Panc1 (cell line): ENCODE measurements around the gene RRAS2. TPM values are rescaled to one million over a fixed set of nuclear protein-coding genes. Genes with fewer than 3 reads are reported as not detected.

Experiments used
- ATAC-seq: fragments of 200-7000 bp; cut with Tn5 transposase; 2 replicates; pipeline ENCODE4 v1.9.1; 2020; ENCODE audit warnings: mild to moderate bottlenecking, moderate library complexity
- BruUV-seq: library from RNA; stranded (reverse); fragments of 400-500 nt; replicated peaks from 2 replicates; lab custom pipeline; 2021; lab: Mats Ljungman, UMichigan
- CTCF ChIA-PET: fragments of 300-600 bp; sonication (Branson Sonifier 250); formaldehyde crosslinking; loops from one replicate; lab custom pipeline; 2022; ENCODE audit warnings: antibody characterized with exemption; lab: Charles Lee
- POLR2A ChIA-PET: fragments of 300-600 bp; sonication (Branson Sonifier 250); formaldehyde crosslinking; loops from one replicate; lab custom pipeline; 2022; ENCODE audit warnings: antibody characterized with exemption; lab: Charles Lee
- DNase-seq: peaks from one replicate; pipeline ENCODE4 v3.0.0-alpha.2; 2010; ENCODE audit warnings: low read depth, low spot score
- H3K27ac ChIP-seq: 2 replicates; pipeline ENCODE4 v1.5.1; 2011; ENCODE audit warnings: mild to moderate bottlenecking, low read length, inconsistent platforms
- H3K27me3 ChIP-seq: fragments of 200-500 bp; sonication (Bioruptor generic); 2 replicates; pipeline ENCODE4 v1.6.0; 2014; ENCODE audit warnings: low read length, inconsistent platforms; ENCODE audit not compliant: control insufficient read depth, insufficient read depth
- H3K36me3 ChIP-seq: fragments of 200-500 bp; sonication (Bioruptor generic); 2 replicates; pipeline ENCODE4 v1.5.1; 2014; ENCODE audit warnings: inconsistent platforms, mild to moderate bottlenecking, low read length, moderate library complexity; ENCODE audit not compliant: control insufficient read depth, insufficient read depth
- H3K4me1 ChIP-seq: 2 replicates; pipeline ENCODE4 v1.5.1; 2011; ENCODE audit warnings: inconsistent platforms, mild to moderate bottlenecking, low read length, moderate library complexity; ENCODE audit not compliant: control insufficient read depth, insufficient read depth
- H3K4me3 ChIP-seq, 2 experiments: 2 replicates each; pipeline ENCODE4 v1.5.1; 2011 to 2012; ENCODE audit warnings: low read depth in 2 of 2, low read length in 2 of 2, mild to moderate bottlenecking in 2 of 2, inconsistent platforms in 1 of 2, moderate library complexity in 1 of 2
- H3K9me3 ChIP-seq: fragments of 200-500 bp; sonication (Bioruptor generic); 2 replicates; pipeline ENCODE4 v1.5.1; 2014; ENCODE audit warnings: low read depth, mild to moderate bottlenecking, inconsistent platforms, low read length, moderate library complexity; ENCODE audit not compliant: control insufficient read depth, insufficient read depth
- POLR2AphosphoS5 ChIP-seq: IDR thresholded peaks from 2 replicates; pipeline ENCODE4 v1.6.1; 2012; ENCODE audit warnings: mild to moderate bottlenecking, low read depth, low read length, moderate library complexity
- SIN3A ChIP-seq: IDR thresholded peaks from 2 replicates; pipeline ENCODE4 v1.6.1; 2012; ENCODE audit warnings: low read depth, mild to moderate bottlenecking, low read length, moderate library complexity, borderline replicate concordance; ENCODE audit not compliant: insufficient read depth
- TCF7L2 ChIP-seq: IDR thresholded peaks from 2 replicates; pipeline ENCODE4 v1.6.1; 2011; ENCODE audit warnings: mild to moderate bottlenecking, low read depth, low read length, inconsistent platforms
- in situ Hi-C: cut with HindIII; loops from 2 replicates; pipeline ENCODE4 v1.10.0; 2016; ENCODE audit warnings: low sequenced_read_pairs, low pct_unique_long_range_greater_than_20kb
- intact Hi-C: fragments of 100-400 bp; cut with micrococcal nuclease; formaldehyde crosslinking; loops from one replicate; pipeline ENCODE4 v1.10.0; 2022; ENCODE audit not compliant: unreplicated experiment
- total RNA-seq: library from RNA; stranded (reverse); gene quantifications from one replicate; pipeline ENCODE4 v1.2.1, GENCODE V29; 2021; ENCODE audit not compliant: unreplicated experiment
- TF ChIP-seq, protein P1 (sequence below): fragments of 450-650 bp; IDR thresholded peaks from 2 replicates; pipeline ENCODE4 v1.5.1; 2017; ENCODE audit warnings: mild to moderate bottlenecking
- TF ChIP-seq, protein P2 (sequence below), 2 experiments: IDR thresholded peaks; 2 replicates each; pipeline ENCODE4 v1.6.1; 2011 to 2012; ENCODE audit warnings: low read depth in 2 of 2, control low read depth in 1 of 2, low read length in 1 of 2, mild to moderate bottlenecking in 1 of 2, moderate library complexity in 1 of 2; ENCODE audit not compliant: insufficient read depth in 1 of 2

Gene RRAS2
- total RNA-seq, 1 experiment from 2014 or later: 58.4 TPM

DNA sequence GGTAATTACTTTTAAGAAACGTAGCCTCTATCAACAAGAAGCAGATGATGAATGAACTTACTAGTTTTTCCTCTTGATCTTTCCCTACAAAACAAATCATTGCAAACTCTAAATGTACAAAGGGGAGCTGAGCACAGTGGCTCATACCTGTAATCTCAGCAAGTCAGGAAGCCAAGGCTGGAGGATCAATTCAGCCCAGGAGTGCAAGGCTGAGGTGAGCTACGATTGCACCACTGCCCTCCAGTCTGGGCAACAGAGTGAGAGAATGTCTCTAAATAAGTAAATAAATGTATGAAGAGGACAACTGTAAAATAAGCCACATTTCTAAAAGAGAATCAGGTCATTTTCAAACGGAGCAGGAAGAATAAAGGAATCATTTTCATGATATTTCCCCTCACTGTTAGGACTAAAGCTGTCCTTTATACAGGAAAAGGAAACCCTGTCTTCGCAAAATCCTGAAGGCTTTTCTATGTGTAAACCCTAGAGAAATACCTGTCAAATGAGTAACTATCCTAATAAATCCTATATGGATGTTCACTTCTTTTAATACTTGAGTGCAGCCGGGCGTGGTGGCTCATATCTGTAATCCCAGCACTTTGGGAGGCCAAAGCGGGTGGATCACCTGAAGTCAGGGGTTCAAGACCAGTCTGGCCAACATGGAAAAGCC is 41.2 kb downstream of the RRAS2 start:
- H3K4me3 ChIP-seq: no peak overlapping the region
- H3K9me3 ChIP-seq: no peaks in the 10 kb centered on the region
- H3K4me1 ChIP-seq: peaks cover 25% of the 10 kb centered on the region
- H3K36me3 ChIP-seq: no peaks in the 10 kb centered on the region
- DNase-seq (no peak), ATAC-seq (peak; percentile 68)
- in situ Hi-C loops (no loop called here), intact Hi-C loops (no loop called here)
- POLR2A ChIA-PET: no interaction called here
- CTCF ChIA-PET: no interaction called here
- TF ChIP-seq SIN3A: no peak
- TF ChIP-seq, protein P1, sequence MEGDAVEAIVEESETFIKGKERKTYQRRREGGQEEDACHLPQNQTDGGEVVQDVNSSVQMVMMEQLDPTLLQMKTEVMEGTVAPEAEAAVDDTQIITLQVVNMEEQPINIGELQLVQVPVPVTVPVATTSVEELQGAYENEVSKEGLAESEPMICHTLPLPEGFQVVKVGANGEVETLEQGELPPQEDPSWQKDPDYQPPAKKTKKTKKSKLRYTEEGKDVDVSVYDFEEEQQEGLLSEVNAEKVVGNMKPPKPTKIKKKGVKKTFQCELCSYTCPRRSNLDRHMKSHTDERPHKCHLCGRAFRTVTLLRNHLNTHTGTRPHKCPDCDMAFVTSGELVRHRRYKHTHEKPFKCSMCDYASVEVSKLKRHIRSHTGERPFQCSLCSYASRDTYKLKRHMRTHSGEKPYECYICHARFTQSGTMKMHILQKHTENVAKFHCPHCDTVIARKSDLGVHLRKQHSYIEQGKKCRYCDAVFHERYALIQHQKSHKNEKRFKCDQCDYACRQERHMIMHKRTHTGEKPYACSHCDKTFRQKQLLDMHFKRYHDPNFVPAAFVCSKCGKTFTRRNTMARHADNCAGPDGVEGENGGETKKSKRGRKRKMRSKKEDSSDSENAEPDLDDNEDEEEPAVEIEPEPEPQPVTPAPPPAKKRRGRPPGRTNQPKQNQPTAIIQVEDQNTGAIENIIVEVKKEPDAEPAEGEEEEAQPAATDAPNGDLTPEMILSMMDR: no peak
- TF ChIP-seq TCF7L2: no peak
- TF ChIP-seq POLR2AphosphoS5: no peak
- TF ChIP-seq, protein P2, sequence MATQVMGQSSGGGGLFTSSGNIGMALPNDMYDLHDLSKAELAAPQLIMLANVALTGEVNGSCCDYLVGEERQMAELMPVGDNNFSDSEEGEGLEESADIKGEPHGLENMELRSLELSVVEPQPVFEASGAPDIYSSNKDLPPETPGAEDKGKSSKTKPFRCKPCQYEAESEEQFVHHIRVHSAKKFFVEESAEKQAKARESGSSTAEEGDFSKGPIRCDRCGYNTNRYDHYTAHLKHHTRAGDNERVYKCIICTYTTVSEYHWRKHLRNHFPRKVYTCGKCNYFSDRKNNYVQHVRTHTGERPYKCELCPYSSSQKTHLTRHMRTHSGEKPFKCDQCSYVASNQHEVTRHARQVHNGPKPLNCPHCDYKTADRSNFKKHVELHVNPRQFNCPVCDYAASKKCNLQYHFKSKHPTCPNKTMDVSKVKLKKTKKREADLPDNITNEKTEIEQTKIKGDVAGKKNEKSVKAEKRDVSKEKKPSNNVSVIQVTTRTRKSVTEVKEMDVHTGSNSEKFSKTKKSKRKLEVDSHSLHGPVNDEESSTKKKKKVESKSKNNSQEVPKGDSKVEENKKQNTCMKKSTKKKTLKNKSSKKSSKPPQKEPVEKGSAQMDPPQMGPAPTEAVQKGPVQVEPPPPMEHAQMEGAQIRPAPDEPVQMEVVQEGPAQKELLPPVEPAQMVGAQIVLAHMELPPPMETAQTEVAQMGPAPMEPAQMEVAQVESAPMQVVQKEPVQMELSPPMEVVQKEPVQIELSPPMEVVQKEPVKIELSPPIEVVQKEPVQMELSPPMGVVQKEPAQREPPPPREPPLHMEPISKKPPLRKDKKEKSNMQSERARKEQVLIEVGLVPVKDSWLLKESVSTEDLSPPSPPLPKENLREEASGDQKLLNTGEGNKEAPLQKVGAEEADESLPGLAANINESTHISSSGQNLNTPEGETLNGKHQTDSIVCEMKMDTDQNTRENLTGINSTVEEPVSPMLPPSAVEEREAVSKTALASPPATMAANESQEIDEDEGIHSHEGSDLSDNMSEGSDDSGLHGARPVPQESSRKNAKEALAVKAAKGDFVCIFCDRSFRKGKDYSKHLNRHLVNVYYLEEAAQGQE (IDR thresholded peaks at IDR 0.05; ENCODE audit: insufficient read depth in 1 of 2, low read depth in 2 of 2, low read length in 1 of 2): no peak
- no TSS peak for BruUV-seq
- no peaks in the 10 kb centered on the region for H3K27me3 ChIP-seq
- H3K27ac ChIP-seq: no peak overlapping the region

DNA sequence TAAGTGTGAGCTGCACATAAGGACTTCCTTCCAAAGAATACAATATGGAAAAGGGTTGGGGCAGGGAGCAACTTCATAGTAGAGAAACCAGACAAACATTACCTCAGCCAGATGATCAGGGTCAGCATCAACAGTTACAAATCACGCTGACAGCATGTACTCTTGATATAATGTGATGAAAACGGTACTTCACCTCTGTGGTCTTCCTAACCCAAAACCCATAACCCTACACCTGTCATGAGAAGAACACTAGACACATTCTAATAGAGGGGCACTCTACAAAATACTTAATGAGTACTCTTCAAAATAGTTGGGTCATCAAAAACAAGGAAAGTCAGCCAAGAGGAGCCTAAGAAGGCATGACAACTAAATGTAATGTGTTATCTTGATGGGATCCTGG is 43.9 kb downstream of the RRAS2 start:
- Histone ChIP-seq H3K27me3 (no peaks in the 10 kb centered on the region), H3K4me3 (no peak overlapping the region), H3K27ac (no peak overlapping the region), H3K4me1 (peaks cover 24% of the 10 kb centered on the region), H3K36me3 (no peaks in the 10 kb centered on the region), H3K9me3 (no peaks in the 10 kb centered on the region)
- in situ Hi-C loops: no loop called here
- ChIA-PET CTCF (interaction anchor here (0.6 kb wide), 1 partner anchor 206 kb away, joined by 3 read pairs; no protein-coding TSS in a partner anchor), POLR2A (interaction anchor here (0.6 kb wide), 1 partner anchor 32 kb away, joined by 3 read pairs; no protein-coding TSS in a partner anchor)
- intact Hi-C loops: no loop called here
- ATAC-seq (no peak), DNase-seq (no peak)
- BruUV-seq: no TSS peak
- TF ChIP-seq SIN3A (no peak), TCF7L2 (no peak)
- TF ChIP-seq, protein P2 (IDR thresholded peaks at IDR 0.05; ENCODE audit: insufficient read depth in 1 of 2, low read depth in 2 of 2, low read length in 1 of 2): no peak
- TF ChIP-seq, protein P1: no peak
